Osteoblast (primary cell): ENCODE data around the gene DPYSL3. TPM values are rescaled to one million over a fixed set of nuclear protein-coding genes. Genes with fewer than 3 reads are reported as not detected.

Experiments used
- DNase-seq: peaks from one replicate; pipeline ENCODE4 v3.0.0; 2011; ENCODE audit warnings: low spot score, mixed read lengths; ENCODE audit not compliant: insufficient read length; ENCODE audit errors: missing footprints
- H2AFZ ChIP-seq: 2 replicates; pipeline ENCODE4 v1.6.0; 2011; ENCODE audit warnings: mild to moderate bottlenecking, low read length
- H3K27ac ChIP-seq: 2 replicates; pipeline ENCODE4 v1.5.1; 2011; ENCODE audit warnings: mild to moderate bottlenecking, low read depth, low read length, moderate library complexity
- H3K27me3 ChIP-seq: 2 replicates; pipeline ENCODE4 v1.6.0; 2012; ENCODE audit warnings: mild to moderate bottlenecking, control low read depth, inconsistent platforms, low read length, moderate library complexity; ENCODE audit not compliant: insufficient read depth
- H3K36me3 ChIP-seq: 2 replicates; pipeline ENCODE4 v1.5.1; 2011; ENCODE audit warnings: mild to moderate bottlenecking, low read length, control low read depth, moderate library complexity; ENCODE audit not compliant: insufficient read depth
- H3K4me1 ChIP-seq: 2 replicates; pipeline ENCODE4 v1.5.1; 2011; ENCODE audit warnings: mild to moderate bottlenecking, low read length, control low read depth, moderate library complexity; ENCODE audit not compliant: insufficient read depth
- H3K4me2 ChIP-seq: 2 replicates; pipeline ENCODE4 v1.6.0; 2011; ENCODE audit warnings: mild to moderate bottlenecking, low read length; ENCODE audit not compliant: insufficient read depth
- H3K4me3 ChIP-seq: fragments of 200-600 bp; sonication (generic); 3 replicates; pipeline ENCODE4 v1.5.1; 2012; ENCODE audit warnings: mild to moderate bottlenecking, low read length, inconsistent platforms; ENCODE audit not compliant: insufficient read depth
- H3K79me2 ChIP-seq: 2 replicates; pipeline ENCODE4 v1.6.0; 2012; ENCODE audit warnings: mild to moderate bottlenecking, low read length, control low read depth, inconsistent platforms; ENCODE audit not compliant: insufficient read depth
- H3K9me3 ChIP-seq: 2 replicates; pipeline ENCODE4 v1.5.1; 2011; ENCODE audit warnings: low read depth, low read length, control low read depth
- H4K20me1 ChIP-seq: 2 replicates; pipeline ENCODE4 v1.6.0; 2012; ENCODE audit warnings: mild to moderate bottlenecking, low read length, control low read depth; ENCODE audit not compliant: insufficient read depth
- total RNA-seq: library from RNA; depleted of rRNA; stranded (reverse); fragments of >200 nt; gene quantifications from 2 replicates; pipeline ENCODE4 v1.2.3, GENCODE V29; 2012
- TF ChIP-seq, protein P1 (sequence below): IDR thresholded peaks from 2 replicates; pipeline ENCODE4 v1.5.1; 2011; ENCODE audit warnings: mild to moderate bottlenecking, low read depth, low read length, moderate library complexity; ENCODE audit errors: extremely low read depth

The DPYSL3 gene
- total RNA-seq, 1 donor, result 119 TPM

DNA sequence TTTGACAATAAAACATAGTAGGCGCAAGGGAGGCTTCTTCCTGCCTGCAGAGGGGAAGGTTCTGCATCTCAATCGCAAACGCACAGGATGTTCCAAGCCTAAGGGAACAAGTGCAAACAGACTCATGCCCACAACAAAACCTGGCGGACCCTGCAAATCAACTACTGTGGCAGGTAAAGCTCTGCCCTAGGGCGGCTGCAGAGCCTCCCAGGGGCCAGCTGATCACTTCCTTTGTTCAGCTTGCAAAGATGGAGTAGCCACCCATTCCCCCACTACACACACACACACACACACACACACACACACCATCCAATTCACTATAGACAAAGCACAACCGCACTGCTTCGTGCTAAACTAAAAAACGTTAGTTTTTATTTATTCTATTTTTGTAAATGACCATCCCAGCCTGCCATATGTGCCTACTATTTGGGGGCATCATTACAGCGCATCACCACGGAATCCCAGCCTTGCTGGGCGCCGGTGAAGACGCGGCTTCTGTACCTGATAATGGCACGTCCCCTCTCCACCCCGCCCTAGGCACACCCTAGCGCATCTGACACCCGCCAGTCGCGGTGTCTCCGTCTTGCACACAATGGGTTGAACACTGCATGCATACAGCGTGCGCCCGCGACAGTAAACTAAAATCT, 57.6 kb downstream of the DPYSL3 start:
- Histone ChIP-seq H2AFZ (no peak overlapping the region), H3K79me2 (peaks cover 26% of the 10 kb centered on the region), H4K20me1 (peaks cover 10% of the 10 kb centered on the region), H3K36me3 (no peaks in the 10 kb centered on the region), H3K4me2 (peak overlapping the region; percentile 72), H3K27me3 (peaks cover 5% of the 10 kb centered on the region), H3K9me3 (no peaks in the 10 kb centered on the region), H3K4me1 (peaks cover 19% of the 10 kb centered on the region), H3K4me3 (peak overlapping the region; percentile 80), H3K27ac (no peak overlapping the region)
- DNase-seq, result no peak
- TF ChIP-seq, protein P1, sequence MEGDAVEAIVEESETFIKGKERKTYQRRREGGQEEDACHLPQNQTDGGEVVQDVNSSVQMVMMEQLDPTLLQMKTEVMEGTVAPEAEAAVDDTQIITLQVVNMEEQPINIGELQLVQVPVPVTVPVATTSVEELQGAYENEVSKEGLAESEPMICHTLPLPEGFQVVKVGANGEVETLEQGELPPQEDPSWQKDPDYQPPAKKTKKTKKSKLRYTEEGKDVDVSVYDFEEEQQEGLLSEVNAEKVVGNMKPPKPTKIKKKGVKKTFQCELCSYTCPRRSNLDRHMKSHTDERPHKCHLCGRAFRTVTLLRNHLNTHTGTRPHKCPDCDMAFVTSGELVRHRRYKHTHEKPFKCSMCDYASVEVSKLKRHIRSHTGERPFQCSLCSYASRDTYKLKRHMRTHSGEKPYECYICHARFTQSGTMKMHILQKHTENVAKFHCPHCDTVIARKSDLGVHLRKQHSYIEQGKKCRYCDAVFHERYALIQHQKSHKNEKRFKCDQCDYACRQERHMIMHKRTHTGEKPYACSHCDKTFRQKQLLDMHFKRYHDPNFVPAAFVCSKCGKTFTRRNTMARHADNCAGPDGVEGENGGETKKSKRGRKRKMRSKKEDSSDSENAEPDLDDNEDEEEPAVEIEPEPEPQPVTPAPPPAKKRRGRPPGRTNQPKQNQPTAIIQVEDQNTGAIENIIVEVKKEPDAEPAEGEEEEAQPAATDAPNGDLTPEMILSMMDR, result no peak

DNA sequence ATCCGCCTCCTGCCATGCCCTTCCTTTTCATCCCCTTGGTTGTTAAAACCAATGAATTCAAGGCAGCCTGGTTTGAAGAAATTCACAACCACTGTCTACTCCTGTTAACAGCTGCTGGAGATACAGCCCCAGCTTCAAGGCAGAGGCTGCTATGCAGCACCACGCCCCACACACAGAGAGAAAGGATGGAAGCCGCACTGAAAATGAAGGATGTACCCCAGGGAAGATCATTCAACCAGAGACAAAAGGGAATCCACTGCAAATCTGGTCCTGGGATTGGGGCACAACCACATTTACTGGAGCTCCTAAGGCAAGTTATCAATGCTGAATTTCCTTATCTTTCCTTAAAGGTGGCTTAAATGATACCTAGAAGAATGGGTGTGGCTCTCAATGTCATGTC, 58.7 kb downstream of the DPYSL3 start:
- H3K4me3 ChIP-seq, result no peak overlapping the region
- DNase-seq, result no peak
- H3K36me3 ChIP-seq, result no peaks in the 10 kb centered on the region
- H3K9me3 ChIP-seq, result no peaks in the 10 kb centered on the region
- H3K4me2 ChIP-seq, result no peak overlapping the region
- H3K4me1 ChIP-seq, result peaks cover 17% of the 10 kb centered on the region
- no peak overlapping the region for H3K27ac ChIP-seq
- TF ChIP-seq, protein P1, result no peak
- peaks cover 26% of the 10 kb centered on the region for H3K79me2 ChIP-seq
- peaks cover 10% of the 10 kb centered on the region for H4K20me1 ChIP-seq
- no peak overlapping the region for H2AFZ ChIP-seq
- peaks cover 5% of the 10 kb centered on the region for H3K27me3 ChIP-seq

DNA sequence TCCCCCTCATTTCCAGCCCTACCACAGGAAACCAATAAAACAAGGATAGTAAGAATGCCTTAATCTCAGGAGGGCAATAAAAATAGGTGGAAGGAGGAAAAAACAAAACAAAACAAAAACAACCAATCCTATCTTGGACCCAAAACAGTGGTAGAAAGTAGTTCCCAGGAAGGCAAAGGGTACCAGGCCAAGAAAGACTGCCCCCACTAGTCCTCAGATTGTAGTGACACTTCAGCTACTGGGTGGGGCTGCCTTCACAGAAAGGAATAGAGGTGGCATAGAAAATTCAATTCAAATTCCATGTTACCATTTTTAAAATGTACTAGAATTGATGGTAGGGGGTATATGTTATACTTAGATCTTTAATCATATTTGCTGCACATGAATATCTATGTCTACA, 59.3 kb downstream of the DPYSL3 start:
- Histone ChIP-seq H3K4me2 (no peak overlapping the region), H3K4me3 (no peak overlapping the region), H3K27ac (no peak overlapping the region), H2AFZ (no peak overlapping the region), H3K79me2 (peaks cover 26% of the 10 kb centered on the region), H3K36me3 (no peaks in the 10 kb centered on the region), H4K20me1 (peaks cover 10% of the 10 kb centered on the region), H3K4me1 (peaks cover 13% of the 10 kb centered on the region), H3K27me3 (peaks cover 5% of the 10 kb centered on the region), H3K9me3 (no peaks in the 10 kb centered on the region)
- TF ChIP-seq, protein P1, result no peak
- DNase-seq, result no peak

DNA sequence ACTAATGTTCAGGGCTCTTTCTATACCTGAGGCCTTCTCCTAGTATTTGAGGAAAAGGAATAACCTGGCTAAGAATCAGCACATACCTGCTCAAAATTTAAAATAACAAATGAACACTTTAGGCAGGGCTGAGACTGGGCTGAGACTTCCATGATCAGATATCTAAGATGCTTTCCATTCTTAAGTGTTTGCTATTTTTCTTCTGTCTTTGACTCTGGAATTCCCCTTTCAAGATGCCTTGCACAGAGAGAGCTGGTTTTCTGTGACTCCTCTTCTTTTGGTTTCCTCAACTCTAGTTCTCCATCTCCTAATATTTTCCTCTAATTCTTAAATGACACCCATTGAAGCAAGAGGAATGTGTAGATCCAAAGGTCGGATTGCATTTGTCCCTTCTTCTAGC, 61.1 kb downstream of the DPYSL3 start:
- Histone ChIP-seq H3K9me3 (no peaks in the 10 kb centered on the region), H3K4me2 (no peak overlapping the region), H2AFZ (no peak overlapping the region), H3K36me3 (no peaks in the 10 kb centered on the region), H3K79me2 (peaks cover 26% of the 10 kb centered on the region), H4K20me1 (peaks cover 17% of the 10 kb centered on the region), H3K27ac (no peak overlapping the region), H3K4me3 (no peak overlapping the region), H3K4me1 (no peaks in the 10 kb centered on the region), H3K27me3 (peaks cover 5% of the 10 kb centered on the region)
- TF ChIP-seq, protein P1, result no peak
- DNase-seq, result no peak
